Natural killer cell (primary cell): Measurements from ENCODE around the gene GALNT9. TPM values are rescaled to one million over a fixed set of nuclear protein-coding genes. Genes with fewer than 3 reads are reported as not detected.

Experiments
- ATAC-seq, 3 donors: fragments of 150-1000 bp in 2 of 3; fragments of 200-7000 bp in 1 of 3; cut with Tn5 transposase; 1 replicate in 1 of 3; 2 replicates in 2 of 3; pipeline ENCODE4 v1.10.0; 2021; ENCODE audit warnings: mild to moderate bottlenecking in 2 of 3, moderate library complexity in 2 of 3
- DNase-seq, 2 donors: peaks; one replicate each; pipeline versions ENCODE4 v3.0.0 to v3.0.0-alpha.2; 2013 to 2021; ENCODE audit warnings: mixed read lengths in 1 of 2
- H3K27ac ChIP-seq: one replicate; pipeline ENCODE4 v1.5.1; 2013; ENCODE audit warnings: mild to moderate bottlenecking, low read length
- H3K27me3 ChIP-seq: one replicate; pipeline ENCODE4 v1.6.1; 2013; ENCODE audit warnings: low read length; ENCODE audit not compliant: control insufficient read depth, insufficient read depth
- H3K36me3 ChIP-seq: one replicate; pipeline ENCODE4 v1.6.1; 2013; ENCODE audit warnings: low read length; ENCODE audit not compliant: control insufficient read depth, insufficient read depth
- H3K4me1 ChIP-seq: one replicate; pipeline ENCODE4 v1.6.1; 2013; ENCODE audit warnings: low read length; ENCODE audit not compliant: control insufficient read depth, insufficient read depth
- H3K4me3 ChIP-seq: one replicate; pipeline ENCODE4 v1.5.1; 2013; ENCODE audit warnings: low read length
- H3K9me3 ChIP-seq: one replicate; pipeline ENCODE4 v1.6.1; 2013; ENCODE audit warnings: low read length; ENCODE audit not compliant: control insufficient read depth, insufficient read depth
- H3K27ac Mint-ChIP-seq, 2 donors: one replicate each; pipeline ENCODE4 v1.8.0; 2022; ENCODE audit warnings: mild to moderate bottlenecking in 2 of 2, mixed read lengths in 2 of 2, moderate library complexity in 1 of 2
- H3K27me3 Mint-ChIP-seq, 2 donors: one replicate each; pipeline ENCODE4 v1.8.0; 2022; ENCODE audit warnings: low read depth in 2 of 2, mixed read lengths in 2 of 2
- H3K36me3 Mint-ChIP-seq: one replicate; pipeline ENCODE4 v1.8.0; 2022; ENCODE audit warnings: mixed read lengths
- H3K4me1 Mint-ChIP-seq, 2 donors: one replicate each; pipeline ENCODE4 v1.8.0; 2022; ENCODE audit warnings: mixed read lengths in 2 of 2
- H3K4me3 Mint-ChIP-seq: one replicate; pipeline ENCODE4 v1.8.0; 2022; ENCODE audit warnings: mild to moderate bottlenecking, moderate library complexity, mixed read lengths
- H3K9me3 Mint-ChIP-seq, 2 donors: one replicate each; pipeline ENCODE4 v1.8.0; 2022; ENCODE audit warnings: mixed read lengths in 2 of 2
- CTCF ChIP-seq: fragments of 200-600 bp; IDR thresholded peaks from one replicate; pipeline ENCODE4 v1.8.0; 2022; ENCODE audit warnings: antibody characterized with exemption
- WGBS: methylation state at CpG from one replicate; pipeline ENCODE4 v1.1.7; 2013; ENCODE audit warnings: missing lambda C conversion rate; ENCODE audit not compliant: insufficient coverage; 5-methylcytosine and 5-hydroxymethylcytosine counted together
- intact Hi-C: fragments of 100-400 bp; cut with micrococcal nuclease; formaldehyde crosslinking; loops from one replicate; pipeline ENCODE4 v1.14.2; 2022
- total RNA-seq, 4 donors: library from RNA; stranded (reverse); fragments of 120-200 nt in 1 of 4; gene quantifications; one replicate each; pipeline versions ENCODE4 v1.2.3 to v1.2.4, GENCODE V29; 2013 to 2022

Gene GALNT9
- total RNA-seq, 3 donors from 2014 or later (not counting 1 experiment from before 2014, with no cell fraction given), result not detected

GRCh38 chr12:132367852-132368251 is 38.5 kb upstream of the GALNT9 start:
- Mint-ChIP-seq H3K4me1 (no peaks in the 10 kb centered on the region), H3K9me3 (no peaks in the 10 kb centered on the region), H3K36me3 (no peaks in the 10 kb centered on the region), H3K27ac (no peak overlapping the region), H3K4me3 (no peak overlapping the region), H3K27me3 (peaks cover 20 to 35% of the 10 kb centered on the region in 2 donors)
- H3K4me3 ChIP-seq, result no peak overlapping the region
- ATAC-seq (no peak), DNase-seq (no peak)
- WGBS, result 81% methylated on average over 17 of the region's 18 CpGs
- H3K27me3 ChIP-seq, result no peaks in the 10 kb centered on the region
- no peaks in the 10 kb centered on the region for H3K9me3 ChIP-seq
- no peak for TF ChIP-seq CTCF
- no peak overlapping the region for H3K27ac ChIP-seq
- no peaks in the 10 kb centered on the region for H3K36me3 ChIP-seq
- no peaks in the 10 kb centered on the region for H3K4me1 ChIP-seq
- intact Hi-C loops, result no loop called here

GRCh38 chr12:132367071-132367851 is 37.9 kb upstream of the GALNT9 start:
- Histone ChIP-seq H3K4me1 (no peaks in the 10 kb centered on the region), H3K27me3 (no peaks in the 10 kb centered on the region), H3K9me3 (no peaks in the 10 kb centered on the region), H3K36me3 (no peaks in the 10 kb centered on the region), H3K27ac (no peak overlapping the region), H3K4me3 (no peak overlapping the region)
- intact Hi-C loops, result no loop called here
- ATAC-seq (no peak), DNase-seq (no peak)
- peaks cover 16 to 31% of the 10 kb centered on the region in 2 donors for H3K27me3 Mint-ChIP-seq
- no peak for TF ChIP-seq CTCF
- H3K4me1 Mint-ChIP-seq, result no peaks in the 10 kb centered on the region
- H3K36me3 Mint-ChIP-seq, result no peaks in the 10 kb centered on the region
- H3K9me3 Mint-ChIP-seq, result no peaks in the 10 kb centered on the region
- no peak overlapping the region for H3K27ac Mint-ChIP-seq
- no peak overlapping the region for H3K4me3 Mint-ChIP-seq
- 84% methylated on average over 31 of the region's 31 CpGs for WGBS

- no peak for TF ChIP-seq CTCF
- no peaks in the 10 kb centered on the region for H3K9me3 Mint-ChIP-seq
- H3K4me1 ChIP-seq, result no peaks in the 10 kb centered on the region
- H3K4me3 Mint-ChIP-seq, result no peak overlapping the region
- H3K36me3 Mint-ChIP-seq, result no peaks in the 10 kb centered on the region
- DNase-seq (no peak), ATAC-seq (no peak)
- H3K27ac ChIP-seq, result no peak overlapping the region
- H3K4me1 Mint-ChIP-seq, result no peaks in the 10 kb centered on the region
- no peak overlapping the region for H3K27ac Mint-ChIP-seq
- 86% methylated on average over 17 of the region's 17 CpGs for WGBS
- no peaks in the 10 kb centered on the region for H3K36me3 ChIP-seq
- intact Hi-C loops, result no loop called here
- no peaks in the 10 kb centered on the region for H3K9me3 ChIP-seq
- no peak overlapping the region for H3K4me3 ChIP-seq
- peaks cover 14 to 23% of the 10 kb centered on the region in 2 donors for H3K27me3 Mint-ChIP-seq
- no peaks in the 10 kb centered on the region for H3K27me3 ChIP-seq
These were observed 37.0 kb upstream of the GALNT9 start for GRCh38 chr12:132366341-132366861.
